H1 (cell line): Measurements from ENCODE around the gene SNRNP40. TPM values are rescaled to one million over a fixed set of nuclear protein-coding genes. Genes with fewer than 3 reads are reported as not detected.
"Not testable (repeated sequence)": the region's sequence is repeated elsewhere in the genome, so short reads cannot be mapped to it uniquely, and the experiment has no call there.

ENCODE experiments used
- CTCF ChIA-PET: fragments of 300-600 bp; sonication (Branson Sonifier 250); formaldehyde crosslinking; loops from one replicate; lab custom pipeline; 2021; ENCODE audit not compliant: partially characterized antibody; lab: Charles Lee
- POLR2A ChIA-PET: fragments of 300-600 bp; sonication (Branson Sonifier 250); formaldehyde crosslinking; loops from one replicate; lab custom pipeline; 2021; ENCODE audit warnings: inconsistent platforms; ENCODE audit not compliant: partially characterized antibody; lab: Charles Lee
- DNase-seq, 2 experiments: peaks; one replicate each; pipeline versions ENCODE4 v3.0.0 to v3.0.0-alpha.2; 2010 to 2022; ENCODE audit warnings: low spot score in 2 of 2, low read depth in 1 of 2, mixed read lengths in 1 of 2
- FAIRE-seq: peaks from 2 replicates; lab custom pipeline; 2011; peaks lifted over from hg19 to GRCh38; lab: Jason Lieb, UNC
- H2AFZ ChIP-seq: 2 replicates; pipeline ENCODE4 v1.8.1; 2012; ENCODE audit warnings: low read length, inconsistent platforms
- H2AK5ac ChIP-seq: 2 replicates; pipeline ENCODE4 v1.6.1; 2013; ENCODE audit warnings: low read depth, low read length
- H2BK120ac ChIP-seq: replicated peaks from 2 replicates; pipeline ENCODE3; 2013; ENCODE audit warnings: low read depth, low read length, inconsistent platforms
- H2BK12ac ChIP-seq: 2 replicates; pipeline ENCODE4 v1.6.1; 2013; ENCODE audit warnings: low read depth, low read length
- H2BK15ac ChIP-seq: 2 replicates; pipeline ENCODE4 v1.6.1; 2013; ENCODE audit warnings: low read length
- H2BK20ac ChIP-seq: 2 replicates; pipeline ENCODE4 v1.6.1; 2013; ENCODE audit warnings: low read length
- H2BK5ac ChIP-seq: 2 replicates; pipeline ENCODE4 v1.6.1; 2013; ENCODE audit warnings: low read depth, low read length
- H3K14ac ChIP-seq: 2 replicates; pipeline ENCODE4 v1.6.1; 2013; ENCODE audit warnings: inconsistent platforms; ENCODE audit not compliant: insufficient read length
- H3K18ac ChIP-seq: 2 replicates; pipeline ENCODE4 v1.6.1; 2013; ENCODE audit warnings: low read length; ENCODE audit errors: extremely low read depth
- H3K23ac ChIP-seq: 2 replicates; pipeline ENCODE4 v1.6.1; 2013; ENCODE audit warnings: inconsistent platforms; ENCODE audit not compliant: insufficient read length
- H3K23me2 ChIP-seq: 2 replicates; pipeline ENCODE4 v1.6.1; 2013; ENCODE audit warnings: low read depth, low read length
- H3K27ac ChIP-seq: 2 replicates; pipeline ENCODE4 v1.6.1; 2011; ENCODE audit warnings: low read depth, low read length, inconsistent platforms
- H3K27me3 ChIP-seq, 4 experiments: replicated peaks in 1 of 4; 1 replicate in 1 of 4; 2 replicates in 3 of 4; pipeline versions ENCODE4 v1.6.1 to v1.8.1; 2011 to 2013; ENCODE audit warnings: low read length in 3 of 4, mild to moderate bottlenecking in 3 of 4, inconsistent platforms in 2 of 4, mixed read lengths in 2 of 4, moderate library complexity in 1 of 4; ENCODE audit not compliant: control insufficient read depth in 3 of 4, insufficient read depth in 3 of 4; ENCODE audit errors: extremely low read depth in 1 of 4
- H3K36me3 ChIP-seq, 4 experiments: 2 replicates each; pipeline versions ENCODE4 v1.6.1 to v1.8.1; 2011 to 2013; ENCODE audit warnings: mild to moderate bottlenecking in 4 of 4, low read length in 3 of 4, moderate library complexity in 2 of 4, control low read depth in 1 of 4, inconsistent platforms in 1 of 4; ENCODE audit not compliant: insufficient read depth in 4 of 4, control insufficient read depth in 2 of 4
- H3K4ac ChIP-seq: replicated peaks from 2 replicates; pipeline ENCODE3; 2013; ENCODE audit warnings: low read length, low read depth, mixed read lengths, inconsistent platforms; ENCODE audit not compliant: insufficient read length
- H3K4me1 ChIP-seq, 4 experiments: replicated peaks in 1 of 4; 1 replicate in 1 of 4; 2 replicates in 3 of 4; pipeline versions ENCODE4 v1.6.1 to v1.8.1; 2011 to 2013; ENCODE audit warnings: low read length in 3 of 4, inconsistent platforms in 2 of 4, mixed read lengths in 1 of 4; ENCODE audit not compliant: insufficient read depth in 4 of 4, control insufficient read depth in 3 of 4
- H3K4me2 ChIP-seq, 2 experiments: 2 replicates each; pipeline versions ENCODE4 v1.6.1 to v1.8.1; 2011 to 2013; ENCODE audit warnings: low read depth in 2 of 2, low read length in 2 of 2, control low read depth in 1 of 2, inconsistent platforms in 1 of 2, mild to moderate bottlenecking in 1 of 2; ENCODE audit not compliant: insufficient read depth in 1 of 2
- H3K4me3 ChIP-seq, 4 experiments: fragments of 200-600, 300-600 bp in 1 of 4; sonication (generic), shearing (Covaris generic), sonication (Bioruptor Twin) in 1 of 4; 2 replicates each; pipeline versions ENCODE4 v1.5.1 to v1.8.1; 2011 to 2016; ENCODE audit warnings: low read length in 4 of 4, low read depth in 3 of 4, control low read depth in 2 of 4, inconsistent platforms in 2 of 4, mild to moderate bottlenecking in 2 of 4, mixed read lengths in 1 of 4, moderate library complexity in 1 of 4; ENCODE audit not compliant: insufficient read depth in 2 of 4; ENCODE audit errors: extremely low read depth in 1 of 4
- H3K56ac ChIP-seq: replicated peaks from 2 replicates; pipeline ENCODE3; 2013; ENCODE audit warnings: low read depth, mild to moderate bottlenecking, mixed read lengths, low read length, inconsistent platforms; ENCODE audit not compliant: insufficient read length
- H3K79me1 ChIP-seq: 2 replicates; pipeline ENCODE4 v1.6.1; 2013; ENCODE audit warnings: low read depth, low read length, control low read depth
- H3K79me2 ChIP-seq, 2 experiments: 2 replicates each; pipeline versions ENCODE4 v1.6.1 to v1.8.1; 2012 to 2013; ENCODE audit warnings: low read length in 2 of 2, mild to moderate bottlenecking in 2 of 2, inconsistent platforms in 1 of 2; ENCODE audit not compliant: insufficient read depth in 2 of 2, control insufficient read depth in 1 of 2
- H3K9ac ChIP-seq, 4 experiments: replicated peaks in 1 of 4; 1 replicate in 1 of 4; 2 replicates in 3 of 4; pipeline versions ENCODE4 v1.6.1 to v1.8.1; 2011 to 2013; ENCODE audit warnings: low read depth in 3 of 4, low read length in 3 of 4, control low read depth in 2 of 4, mild to moderate bottlenecking in 2 of 4, moderate library complexity in 2 of 4, inconsistent platforms in 1 of 4; ENCODE audit errors: extremely low read depth in 1 of 4
- H3K9me3 ChIP-seq, 2 experiments: 2 replicates each; pipeline versions ENCODE4 v1.6.1 to v1.8.1; 2012 to 2013; ENCODE audit warnings: mild to moderate bottlenecking in 2 of 2, moderate library complexity in 2 of 2, control low read depth in 1 of 2, inconsistent platforms in 1 of 2, low read depth in 1 of 2, low read length in 1 of 2, mixed read lengths in 1 of 2; ENCODE audit not compliant: insufficient read depth in 2 of 2
- H4K20me1 ChIP-seq, 2 experiments: replicated peaks in 1 of 2; 2 replicates each; pipeline versions ENCODE3 to v1.8.1; 2011 to 2013; ENCODE audit warnings: inconsistent platforms in 2 of 2, low read length in 2 of 2, mild to moderate bottlenecking in 1 of 2; ENCODE audit not compliant: insufficient read depth in 2 of 2, control insufficient read depth in 1 of 2
- H4K5ac ChIP-seq: 2 replicates; pipeline ENCODE4 v1.6.1; 2013; ENCODE audit warnings: low read length, low read depth, mixed read lengths, inconsistent platforms; ENCODE audit not compliant: insufficient read length
- H4K8ac ChIP-seq: 2 replicates; pipeline ENCODE4 v1.8.0; 2013; ENCODE audit warnings: mild to moderate bottlenecking, moderate library complexity, low read length, inconsistent platforms; ENCODE audit not compliant: insufficient read depth; ENCODE audit errors: extremely low read depth
- H4K91ac ChIP-seq: replicated peaks from 2 replicates; pipeline ENCODE3; 2013; ENCODE audit warnings: low read length, mixed read lengths, inconsistent platforms; ENCODE audit not compliant: insufficient read length
- WGBS, 2 experiments: shearing (Covaris generic) in 1 of 2; methylation state at CpG; one replicate each; pipeline versions ENCODE4 v1.1.6 to v1.1.7; 2013 to 2015; ENCODE audit warnings: low lambda C conversion rate in 2 of 2, mixed read lengths in 2 of 2, inconsistent platforms in 1 of 2, low coverage in 1 of 2, missing lambda C conversion rate in 1 of 2; ENCODE audit not compliant: insufficient replicate concordance in 2 of 2, insufficient coverage in 1 of 2, insufficient read length in 1 of 2; ENCODE audit errors: extremely low coverage in 1 of 2, missing lambda C conversion rate in 1 of 2; 5-methylcytosine and 5-hydroxymethylcytosine counted together
- polyA plus RNA-seq, 7 experiments: library from polyadenylated mRNA; depleted of rRNA in 3 of 7; stranded (reverse) in 5 of 7; unstranded in 2 of 7; fragments of >200 nt in 5 of 7; fragments of 200-250 nt in 2 of 7; gene quantifications; 1 replicate in 5 of 7; 2 replicates in 1 of 7; 4 replicates in 1 of 7; pipeline versions ENCODE4 v1.2.1 to v1.2.3, GENCODE V29; 2011 to 2013; ENCODE audit warnings: missing spikeins in 2 of 7, mixed read lengths in 2 of 7
- total RNA-seq: library from RNA; stranded (reverse); fragmentation: NEBNext Ultra II Directional; extraction: Animal tissue kit (Norgen Biotek cat#: 25700); gene quantifications from 2 replicates; pipeline ENCODE4 v1.2.1, GENCODE V29; 2021

Gene SNRNP40
- total and polyA plus RNA-seq, 2 of the 8 experiments (the other 6 are each of a cell fraction or from before 2014, with no cell fraction given), result 97.4 to 113 TPM

- not testable (repeated sequence) for H4K20me1 ChIP-seq, H3K27me3 ChIP-seq, H3K56ac ChIP-seq, H3K9ac ChIP-seq, H3K27ac ChIP-seq, H4K5ac ChIP-seq, H2BK5ac ChIP-seq, H2BK12ac ChIP-seq, H3K4me3 ChIP-seq, FAIRE-seq, H3K18ac ChIP-seq, H2BK20ac ChIP-seq, DNase-seq, H3K4me2 ChIP-seq, H4K91ac ChIP-seq, H3K4me1 ChIP-seq, H2AFZ ChIP-seq, H2BK15ac ChIP-seq, H3K23me2 ChIP-seq, H3K4ac ChIP-seq, H2AK5ac ChIP-seq, H4K8ac ChIP-seq, H3K79me1 ChIP-seq, H3K14ac ChIP-seq, H3K23ac ChIP-seq, H3K79me2 ChIP-seq, H2BK120ac ChIP-seq, H3K9me3 ChIP-seq
- CTCF ChIA-PET, result interaction anchor here (1.1 to 9.4 kb wide), 5 partner anchors 16 to 79 kb away, joined by 3 to 113 read pairs (median 3); no protein-coding TSS in a partner anchor
- peaks cover 27 to 90% (median 60%) of the 10 kb centered on the region in 4 experiments for H3K36me3 ChIP-seq
- 97% methylated on average over 5 of the region's 5 CpGs; no CpG with 5 or more reads in 1 of the 2 experiments for WGBS, 2 experiments
- POLR2A ChIA-PET, result interaction anchor here (0.7 to 1.4 kb wide), 4 partner anchors 8 to 455 kb away, joined by 3 to 5 read pairs (median 4); no protein-coding TSS in a partner anchor
These were observed 34.2 kb downstream of the SNRNP40 start for GRCh38 chr1:31262393-31262792.
